ENCODE data around the gene CRIP2.

Gene CRIP2, protein sequence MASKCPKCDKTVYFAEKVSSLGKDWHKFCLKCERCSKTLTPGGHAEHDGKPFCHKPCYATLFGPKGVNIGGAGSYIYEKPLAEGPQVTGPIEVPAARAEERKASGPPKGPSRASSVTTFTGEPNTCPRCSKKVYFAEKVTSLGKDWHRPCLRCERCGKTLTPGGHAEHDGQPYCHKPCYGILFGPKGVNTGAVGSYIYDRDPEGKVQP

DNA sequence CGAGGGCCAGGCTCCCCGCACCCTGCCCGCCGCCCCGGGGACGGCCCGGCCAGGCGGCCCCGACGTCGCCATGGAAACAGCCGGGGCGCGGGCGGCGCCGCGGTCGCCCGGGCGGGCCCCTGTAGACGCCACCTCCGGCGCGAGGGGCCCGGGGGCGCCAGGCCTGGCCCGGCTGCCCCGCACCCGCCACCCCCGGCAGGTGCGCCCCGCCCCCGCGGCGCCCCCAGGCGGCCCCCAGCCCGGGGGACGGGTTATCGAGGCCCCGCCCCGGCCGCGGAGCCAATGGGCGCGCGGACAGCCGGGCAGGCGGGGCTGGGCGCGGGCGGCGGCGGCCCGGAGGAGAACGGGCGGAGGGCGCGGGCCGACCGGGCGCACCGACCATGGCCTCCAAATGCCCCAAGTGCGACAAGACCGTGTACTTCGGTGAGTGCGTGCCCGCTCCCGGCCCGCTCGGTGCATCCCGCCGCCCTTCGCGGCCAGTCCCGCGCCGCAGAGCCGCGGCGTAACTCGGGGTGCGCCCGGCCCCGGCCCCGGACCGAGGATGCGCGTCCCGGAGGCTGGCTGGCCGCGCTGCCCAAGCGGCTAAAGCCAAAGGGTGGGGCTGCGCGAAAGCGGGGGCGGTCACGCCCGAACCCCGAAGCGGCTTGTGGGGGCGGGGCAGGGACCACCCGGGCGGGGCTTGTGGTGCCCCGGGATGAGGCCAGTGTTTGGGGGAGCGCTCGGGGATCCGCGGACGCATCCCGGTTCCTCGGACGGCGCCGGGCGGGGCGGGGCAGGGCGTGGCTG, at the start of gene CRIP2:
Gene CRIP2, plus strand, starts transcription at position 339 of the 786 bp plus-strand sequence. Its CDS starts 42 bp downstream, at position 381.
- peak; percentile 45 for DNase-seq

DNA sequence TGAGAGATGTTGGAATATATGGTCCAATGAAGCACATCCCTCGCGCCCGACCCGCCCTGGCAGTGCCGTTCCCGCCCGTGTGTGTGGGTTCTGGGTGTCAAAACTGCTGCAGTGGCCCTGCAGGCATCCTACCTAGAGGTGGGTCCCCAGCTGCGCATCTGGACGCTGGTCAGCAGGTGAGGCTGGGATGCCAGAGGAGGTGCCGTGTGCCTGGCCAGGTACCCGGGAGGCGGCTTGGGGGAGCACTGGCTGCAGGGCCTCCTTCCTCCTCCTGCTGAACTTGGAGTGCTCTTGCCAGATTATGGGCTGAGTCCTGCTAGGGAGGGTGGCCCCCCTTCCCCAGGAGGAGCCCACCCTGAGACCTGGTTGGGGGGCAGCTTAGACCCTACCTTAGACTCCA, 49.8 kb upstream of the CRIP2 start:
- no peak for DNase-seq

DNA sequence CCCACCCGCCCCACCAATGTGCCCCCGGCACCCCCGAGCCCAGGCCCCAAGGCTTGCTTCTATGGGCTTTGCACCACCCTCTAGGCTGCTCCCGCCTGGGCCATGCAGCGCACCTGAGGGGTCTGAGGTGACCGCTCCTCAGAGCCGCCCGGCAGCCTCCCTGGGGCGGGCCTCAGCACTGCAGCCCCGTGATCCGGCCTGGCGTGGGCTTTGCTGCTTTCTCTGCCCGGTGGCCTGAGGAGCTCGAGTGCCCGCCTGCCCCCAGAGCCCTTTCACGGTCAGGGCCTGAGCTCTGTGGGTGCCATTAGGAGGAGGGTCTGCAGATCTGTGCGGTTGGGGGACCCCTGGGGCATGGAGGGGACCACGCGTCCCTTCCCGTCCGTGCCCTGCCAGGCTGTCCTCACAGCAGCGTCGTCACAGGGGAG, 48.8 kb upstream of the CRIP2 start:
- no peak for DNase-seq

DNA sequence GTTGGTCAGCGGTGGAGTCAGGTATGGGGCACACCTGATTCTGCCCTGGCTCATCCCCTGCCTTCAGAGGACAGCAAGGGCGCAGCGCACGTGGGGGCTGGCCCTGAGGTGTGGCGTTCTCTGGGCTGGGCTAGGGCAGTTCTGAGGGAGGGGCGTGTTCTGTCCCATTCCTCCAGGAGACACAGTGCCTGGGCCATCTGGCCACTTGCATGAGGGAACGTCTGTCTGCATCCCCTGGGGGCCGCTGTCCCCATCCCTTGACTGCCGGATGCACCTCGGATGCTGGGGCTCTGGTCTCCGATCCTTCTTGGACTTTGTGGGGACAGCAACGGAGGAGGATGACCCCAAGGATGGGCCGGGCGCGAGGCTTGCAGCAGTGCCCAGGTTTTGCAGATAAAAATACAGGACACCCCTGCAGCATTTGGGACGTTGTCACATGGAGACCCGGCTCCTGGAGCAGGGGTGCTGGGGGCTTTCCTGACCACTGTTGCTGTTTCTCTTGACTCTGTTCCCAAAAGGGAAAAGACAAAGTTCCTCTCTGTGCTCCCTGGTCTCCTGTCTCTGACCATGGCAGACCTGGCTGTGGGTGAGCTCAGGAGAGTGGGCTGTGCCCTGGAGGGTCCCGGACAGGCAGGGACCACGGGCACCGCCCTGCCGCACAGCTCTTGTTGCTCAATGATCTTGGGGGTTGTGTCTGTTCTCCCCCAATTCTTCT, 48.0 kb upstream of the CRIP2 start:
- DNase-seq = no peak

DNA sequence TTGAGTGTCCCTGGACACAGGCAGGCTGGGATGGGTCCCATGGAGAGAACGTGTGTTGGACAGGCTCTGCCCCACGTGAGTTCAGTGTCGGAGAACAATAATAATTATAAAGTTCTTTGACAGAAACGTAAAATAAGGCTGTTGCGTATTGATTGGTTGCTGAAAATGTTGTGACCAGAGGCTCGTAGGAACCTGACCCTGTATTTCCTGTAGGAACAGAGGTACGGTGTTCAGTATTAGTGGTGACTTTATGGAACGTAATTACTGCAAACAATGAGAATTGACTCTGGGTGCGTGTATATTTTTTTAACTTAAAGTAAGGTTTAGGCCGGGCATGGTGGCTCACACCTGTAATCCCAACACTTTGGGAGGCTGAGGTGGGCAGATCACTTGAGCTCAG, 47.2 kb upstream of the CRIP2 start:
- DNase-seq = no peak

DNA sequence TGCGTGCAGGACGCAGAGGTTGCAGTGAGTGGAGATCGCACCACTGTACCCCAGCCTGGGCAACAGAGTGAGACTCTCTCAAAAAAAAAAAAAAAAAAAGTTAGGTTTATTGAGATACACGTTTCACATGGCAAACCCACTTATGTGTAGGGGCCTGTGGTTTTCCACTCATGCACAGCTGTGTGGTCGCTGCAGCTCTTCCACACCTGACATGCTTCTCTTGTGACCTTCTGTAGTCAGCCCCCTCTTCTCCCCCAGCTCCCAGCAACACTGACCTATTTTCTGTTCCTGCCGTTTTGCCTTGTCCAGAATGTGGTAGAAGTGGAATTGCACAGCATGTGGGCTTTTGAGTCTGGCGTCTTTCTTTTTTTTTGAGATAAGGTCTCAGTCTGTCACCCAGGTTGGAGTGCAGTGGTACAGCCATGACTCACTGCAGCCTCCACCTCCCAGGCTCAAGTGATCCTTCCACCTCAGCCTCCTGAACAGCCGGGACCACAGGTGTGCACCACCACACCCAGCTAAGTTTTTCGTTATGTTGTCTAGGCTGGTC, 46.6 kb upstream of the CRIP2 start:
- DNase-seq = no peak

DNA sequence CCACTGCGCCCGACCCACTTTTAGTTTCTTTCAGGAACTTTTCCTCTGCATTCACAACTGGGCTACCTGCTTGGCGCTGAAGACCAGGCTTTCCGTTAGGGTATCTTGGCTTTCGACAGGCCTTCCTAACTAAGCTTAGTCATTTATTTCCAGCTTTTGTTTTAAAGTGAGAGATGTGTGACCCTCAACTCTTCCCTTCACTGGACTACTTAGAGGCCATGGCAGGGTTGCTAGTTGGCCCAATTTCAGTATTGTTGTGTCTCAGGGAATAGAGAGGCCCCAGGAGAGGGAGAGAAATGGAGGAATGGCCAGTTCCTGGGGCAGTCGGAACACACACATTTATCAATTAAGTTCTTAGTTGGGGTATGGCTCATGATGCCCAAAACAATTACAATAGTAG, 44.6 kb upstream of the CRIP2 start:
- no peak for DNase-seq

DNA sequence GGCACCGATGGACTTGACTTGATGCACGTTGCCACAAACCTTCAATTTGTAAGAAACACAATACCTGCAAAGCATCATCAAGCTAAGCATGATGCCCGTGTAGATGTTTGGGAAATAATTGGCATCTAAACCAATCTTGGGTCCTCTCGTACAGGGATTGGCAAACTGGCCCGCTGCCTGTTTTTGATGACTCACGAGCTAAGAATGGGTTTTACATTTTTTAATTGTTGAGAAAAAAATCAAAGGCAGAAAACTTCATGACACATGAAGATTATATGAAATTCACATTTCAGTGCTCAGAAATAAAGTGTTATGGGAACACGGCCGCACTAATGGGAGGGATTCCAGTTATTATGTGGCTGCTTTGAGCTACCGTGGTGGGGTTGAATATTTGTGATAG, 44.1 kb upstream of the CRIP2 start:
- DNase-seq = no peak

DNA sequence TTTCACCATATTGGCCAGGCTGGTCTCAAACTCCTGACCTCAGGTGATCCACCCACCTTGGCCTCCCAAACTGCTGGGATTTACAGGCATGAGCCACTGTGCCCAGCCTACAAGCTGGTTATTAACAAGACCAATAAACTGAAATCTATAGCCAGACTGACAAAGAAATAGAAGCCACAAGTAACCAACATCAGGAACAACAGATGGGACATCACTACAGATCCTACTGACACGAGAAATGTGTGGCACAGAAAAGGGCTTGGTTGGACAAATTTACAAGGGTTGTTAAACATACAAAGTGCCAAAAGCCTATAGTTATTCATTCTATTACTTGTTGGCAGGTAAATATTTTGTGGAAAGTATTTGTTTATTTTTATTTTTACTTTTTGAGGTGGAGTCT, 43.4 kb upstream of the CRIP2 start:
- no peak for DNase-seq

DNA sequence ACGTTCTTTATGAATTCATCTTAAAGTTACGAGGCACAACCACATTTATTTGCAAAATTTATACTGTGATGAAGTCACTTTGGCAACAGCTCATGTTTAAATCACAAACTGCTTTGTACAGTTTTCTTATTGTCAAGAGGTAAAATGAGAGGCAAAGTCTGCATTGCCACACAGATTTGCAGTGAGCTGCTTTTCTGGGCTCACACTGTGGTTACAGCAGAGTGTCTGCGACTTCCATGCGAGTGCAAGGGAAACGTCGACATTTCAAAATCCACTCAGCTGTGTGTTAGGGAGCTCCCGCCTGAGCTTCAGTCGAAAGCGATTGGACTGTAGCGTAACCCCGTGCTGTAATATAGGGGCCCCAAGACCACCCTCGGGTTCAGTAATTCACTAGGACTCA, 42.0 kb upstream of the CRIP2 start:
- no peak for DNase-seq

DNA sequence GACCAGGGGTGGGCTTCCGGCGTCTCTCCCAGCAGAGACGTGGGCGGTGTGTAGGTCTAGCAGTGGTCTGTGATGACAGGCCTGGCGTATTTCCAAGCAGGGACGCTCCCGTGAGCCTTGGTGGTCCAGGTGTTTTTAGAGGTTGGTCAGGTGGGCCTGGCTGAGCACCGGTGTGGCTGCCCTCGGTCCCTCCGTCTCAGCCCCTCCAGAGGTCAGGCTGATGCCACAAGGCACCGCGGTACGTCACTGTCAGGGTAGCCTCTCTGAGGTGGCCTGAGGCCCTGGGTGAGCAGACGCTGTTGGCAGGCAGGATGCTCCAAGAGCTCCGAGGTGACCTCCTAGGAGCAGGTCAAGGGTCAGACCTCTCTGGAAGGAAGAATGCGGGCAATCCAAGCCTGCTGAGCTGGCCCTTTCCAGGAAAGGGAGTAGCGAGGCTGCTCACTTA, 41.4 kb upstream of the CRIP2 start:
- DNase-seq = no peak

DNA sequence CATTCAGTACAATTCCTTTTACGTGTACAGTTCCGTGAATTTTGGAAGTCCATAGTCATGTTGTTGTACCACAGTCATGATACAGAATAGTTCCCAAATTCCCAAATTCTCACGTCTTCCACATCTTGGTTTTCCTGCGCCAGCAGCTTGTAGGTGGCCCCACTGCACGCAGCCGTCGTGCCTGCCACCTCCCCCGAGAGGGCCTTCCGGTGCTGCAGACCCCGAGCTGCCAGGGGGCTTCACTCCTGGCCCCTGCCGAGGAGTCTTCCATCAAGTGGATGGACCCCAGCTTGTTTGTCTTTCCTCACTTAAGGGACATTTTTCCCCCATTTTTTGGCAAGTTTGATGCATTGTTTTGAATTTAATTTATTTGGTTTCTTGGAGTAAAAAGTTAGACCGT, 38.2 kb upstream of the CRIP2 start:
- no peak for DNase-seq

DNA sequence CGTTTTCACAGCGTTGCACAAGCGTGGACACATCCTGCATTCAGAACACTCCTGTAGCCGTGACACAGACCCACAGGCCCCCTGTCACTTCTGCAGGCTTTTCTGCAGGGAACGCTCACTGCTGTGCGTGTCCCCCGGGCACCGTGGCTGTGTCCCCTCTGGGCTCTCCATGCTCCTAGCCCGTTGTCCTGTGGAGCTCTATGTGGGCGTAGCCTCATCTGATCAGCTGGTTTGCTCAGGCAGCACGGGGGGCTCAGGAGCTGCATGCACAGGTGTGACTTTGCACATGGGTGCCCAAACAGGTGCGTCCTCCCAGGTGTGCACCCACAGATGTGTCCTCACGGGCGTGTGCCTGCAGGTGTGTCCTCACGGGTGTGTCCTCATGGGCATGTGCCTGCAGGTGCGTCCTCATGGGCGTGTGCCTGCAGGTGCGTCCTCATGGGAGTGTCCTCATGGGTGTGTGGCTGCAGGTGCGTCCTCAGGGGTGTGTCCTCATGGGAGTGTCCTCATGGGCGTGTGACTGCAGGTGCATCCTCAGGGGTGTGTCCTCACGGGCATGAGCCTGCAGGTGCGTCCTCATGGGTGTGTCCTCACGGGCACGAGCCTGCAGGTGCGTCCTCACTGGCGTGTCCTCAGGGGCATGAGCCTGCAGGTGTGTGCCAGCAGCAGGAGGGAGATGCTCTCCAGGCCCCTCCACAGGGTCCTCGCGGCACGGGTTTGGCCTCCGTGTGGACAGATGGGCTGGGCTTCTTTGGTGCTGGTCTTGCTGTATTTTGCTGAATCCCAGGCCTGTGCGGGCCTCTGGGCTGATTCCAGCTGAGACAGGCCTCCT, 37.5 kb upstream of the CRIP2 start:
- DNase-seq = no peak

DNA sequence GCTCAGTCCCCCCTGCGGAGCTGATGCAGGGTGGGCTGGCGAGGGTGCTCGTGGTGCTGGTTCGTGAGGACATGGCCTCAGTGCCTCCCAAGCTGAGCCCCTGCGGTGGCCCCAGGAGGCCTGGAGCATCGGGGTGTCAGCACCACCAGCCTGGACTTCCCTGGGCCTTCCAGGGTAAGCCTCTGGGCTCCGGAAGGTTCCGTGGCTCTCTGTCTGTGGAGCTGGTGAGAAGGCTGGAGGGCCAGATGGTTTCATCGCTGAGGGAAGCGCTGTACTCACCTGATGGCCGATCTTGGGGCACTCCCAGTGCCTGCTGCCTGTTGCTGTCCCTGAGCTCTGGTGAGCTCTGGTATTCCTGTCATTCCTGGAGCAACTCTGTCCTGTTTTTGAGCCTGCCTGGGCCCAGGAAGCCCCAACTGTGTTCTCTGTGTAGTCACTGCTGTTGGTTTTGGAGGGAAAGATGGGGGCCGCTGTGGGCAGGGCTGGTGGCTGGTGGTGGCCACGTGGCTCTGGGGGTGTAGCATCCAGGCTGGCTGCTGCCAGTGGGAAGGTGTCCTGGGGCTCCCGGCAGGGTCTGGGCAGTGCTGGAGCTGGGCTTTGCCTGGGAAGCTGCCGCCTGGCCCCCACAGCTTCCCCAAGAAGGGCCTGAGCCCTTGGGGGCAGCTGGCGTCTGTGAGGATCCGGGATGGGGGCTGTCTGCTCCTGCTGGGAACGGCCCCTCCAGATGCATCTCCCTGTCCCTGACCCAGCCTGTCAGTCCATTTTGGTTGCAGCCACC, 36.7 kb upstream of the CRIP2 start:
- no peak for DNase-seq

DNA sequence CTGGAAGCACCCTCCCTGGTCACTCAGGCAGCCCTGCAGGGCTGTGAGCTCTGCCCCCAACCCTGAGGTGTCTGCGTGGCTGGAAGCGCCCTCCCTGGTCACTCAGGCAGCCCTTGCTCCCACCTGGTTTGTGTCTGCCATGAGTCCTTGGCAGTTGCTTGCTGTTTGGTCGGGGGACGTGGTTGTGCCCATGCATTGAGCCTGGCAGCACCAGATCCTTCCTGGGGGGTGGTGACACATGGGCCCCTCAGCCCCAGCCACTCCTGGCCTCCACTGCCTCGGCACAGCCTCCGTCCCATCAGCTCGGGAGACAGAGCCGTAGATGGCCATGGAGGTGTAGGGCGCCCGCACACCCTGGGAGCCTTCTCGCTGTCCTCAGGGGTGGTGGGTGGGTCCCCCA, 35.4 kb upstream of the CRIP2 start:
- no peak for DNase-seq

DNA sequence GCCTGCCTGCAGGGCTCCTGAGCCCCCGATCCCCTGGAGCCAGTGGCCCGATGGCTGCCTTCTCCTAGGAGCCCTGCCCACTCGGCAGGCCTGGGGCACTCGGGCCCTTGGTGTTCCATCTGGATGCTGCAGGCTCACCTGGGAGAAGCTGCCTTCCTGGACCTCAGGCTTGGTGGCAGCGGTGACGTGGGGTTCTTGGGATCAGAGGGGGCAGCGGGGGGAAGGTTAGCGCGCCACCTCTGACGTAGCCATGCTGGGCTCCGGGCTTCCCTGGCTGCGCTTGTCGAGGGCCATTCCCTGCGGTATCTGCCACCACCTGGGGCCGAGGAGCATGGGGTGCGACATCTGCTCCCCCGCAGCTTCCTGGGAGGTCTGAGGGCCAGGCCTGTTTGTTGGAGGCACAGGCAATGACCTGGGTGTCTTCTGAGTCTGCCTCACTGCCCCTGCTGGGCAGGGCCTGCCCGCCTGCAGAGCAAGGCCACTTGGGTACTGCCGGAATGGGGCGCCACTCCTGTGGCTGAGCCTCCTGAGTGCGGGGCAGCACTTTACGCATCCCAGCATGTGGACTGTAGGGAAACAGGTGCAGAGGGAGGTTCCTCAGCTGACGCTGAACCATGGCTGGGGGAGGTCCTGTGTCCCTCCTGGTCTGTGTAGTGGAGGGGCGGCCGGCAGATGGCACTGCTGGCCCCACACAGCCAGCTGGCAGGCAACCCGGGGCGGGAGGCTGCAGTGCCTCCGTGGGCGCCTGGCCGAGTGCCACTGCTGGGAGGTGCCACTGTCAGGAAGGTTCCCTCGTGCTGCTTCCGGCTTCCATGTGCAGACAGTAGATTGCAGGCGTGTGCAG, 34.7 kb upstream of the CRIP2 start:
- no peak for DNase-seq

DNA sequence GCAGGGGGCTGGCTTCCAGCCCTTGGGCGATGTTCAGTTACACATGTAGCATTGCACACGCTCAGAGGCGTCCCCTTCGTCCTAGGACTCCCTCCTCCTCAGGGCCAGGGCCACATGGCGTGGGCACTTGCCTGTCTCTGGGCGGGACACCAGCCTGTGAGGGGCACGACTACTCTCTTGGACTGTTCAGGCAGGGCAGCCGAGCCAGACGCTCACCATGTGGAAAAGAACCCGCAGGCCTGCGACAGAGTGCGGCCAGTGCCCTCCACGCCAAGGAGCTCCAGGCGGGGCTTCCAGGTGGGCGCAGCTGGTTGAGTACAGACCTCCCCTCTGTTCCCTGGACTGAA, 34.1 kb upstream of the CRIP2 start:
- no peak for DNase-seq

DNA sequence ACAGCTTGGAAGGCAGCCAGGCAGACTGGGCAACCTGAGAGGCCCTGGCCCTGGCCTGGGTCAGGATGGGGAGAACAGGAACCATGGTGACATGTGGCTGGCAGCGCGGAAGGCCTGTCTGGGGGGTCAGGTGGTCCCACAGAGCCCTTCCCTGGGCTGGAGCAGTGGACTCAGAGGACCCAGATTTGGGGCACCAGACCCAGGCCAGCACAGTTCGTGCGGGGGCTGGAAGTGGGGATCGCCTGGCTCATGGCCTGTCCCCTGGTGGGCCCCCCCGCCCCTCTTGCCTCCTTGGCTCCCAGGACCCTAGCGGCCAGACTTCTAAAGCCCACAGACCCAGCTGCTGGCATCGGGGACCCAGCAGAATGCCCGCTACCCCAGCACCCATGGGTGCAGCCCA, 33.6 kb upstream of the CRIP2 start:
- no peak for DNase-seq

DNA sequence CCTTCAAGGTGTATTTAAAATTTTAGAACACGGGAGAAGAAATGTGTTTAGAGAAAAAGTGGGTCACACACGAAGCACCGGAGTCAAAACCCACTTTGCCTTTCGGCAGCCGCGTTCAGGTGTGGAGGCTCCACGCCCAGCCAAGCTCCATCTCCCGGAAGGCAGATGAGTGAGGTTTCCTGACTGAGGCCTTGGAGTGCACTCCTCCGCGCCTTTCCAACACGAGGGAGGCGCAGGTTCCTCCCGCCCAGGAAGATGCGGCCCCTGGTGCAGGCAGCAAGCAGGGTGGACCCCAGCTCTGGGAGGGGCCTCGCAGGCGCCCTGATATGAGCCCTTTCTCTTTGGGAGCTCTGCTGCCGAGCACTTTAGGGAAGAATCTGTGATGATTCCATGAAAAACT, 32.5 kb upstream of the CRIP2 start:
- DNase-seq = no peak

DNA sequence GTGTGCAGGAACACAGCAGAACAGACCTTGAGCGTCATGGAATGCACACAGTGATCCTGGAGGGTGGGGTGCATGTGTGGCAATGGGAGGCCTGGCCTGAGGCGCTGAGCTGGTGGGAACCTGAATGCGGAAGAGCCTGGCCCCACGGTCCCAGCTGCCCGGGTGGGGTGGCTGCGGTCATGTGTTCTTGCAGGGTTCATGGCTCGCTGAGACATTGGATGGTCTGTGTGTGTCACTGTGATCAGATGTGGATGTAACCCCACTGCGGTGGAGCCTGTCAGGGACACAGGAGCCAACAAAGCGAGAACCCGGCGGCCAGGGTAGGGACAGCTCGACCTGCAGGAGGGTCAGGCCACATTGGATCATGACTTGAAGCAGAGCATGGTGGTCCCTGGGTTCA, 31.8 kb upstream of the CRIP2 start:
- DNase-seq = no peak

DNA sequence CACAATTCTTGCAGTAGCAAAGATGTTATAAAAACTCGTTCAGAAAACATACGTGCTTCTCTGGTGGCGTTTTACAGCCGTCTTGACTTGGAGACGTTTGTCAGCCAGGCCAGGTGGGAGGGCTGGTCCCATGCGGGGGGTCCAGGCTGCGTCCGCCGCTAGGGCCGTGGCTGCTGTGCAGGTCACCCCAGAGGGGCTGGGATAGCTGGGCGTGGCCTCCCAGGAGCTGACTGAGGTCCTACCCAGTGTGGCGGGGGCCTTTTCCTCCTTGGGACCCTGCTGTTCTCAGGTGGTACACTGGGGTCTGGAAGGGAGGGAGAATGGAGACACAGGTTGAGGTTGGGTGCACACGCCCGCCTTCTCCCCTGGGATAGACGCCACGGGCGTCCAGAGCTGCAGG, 29.8 kb upstream of the CRIP2 start:
- no peak for DNase-seq
